ENCODE results near the gene KRT35.

DNA sequence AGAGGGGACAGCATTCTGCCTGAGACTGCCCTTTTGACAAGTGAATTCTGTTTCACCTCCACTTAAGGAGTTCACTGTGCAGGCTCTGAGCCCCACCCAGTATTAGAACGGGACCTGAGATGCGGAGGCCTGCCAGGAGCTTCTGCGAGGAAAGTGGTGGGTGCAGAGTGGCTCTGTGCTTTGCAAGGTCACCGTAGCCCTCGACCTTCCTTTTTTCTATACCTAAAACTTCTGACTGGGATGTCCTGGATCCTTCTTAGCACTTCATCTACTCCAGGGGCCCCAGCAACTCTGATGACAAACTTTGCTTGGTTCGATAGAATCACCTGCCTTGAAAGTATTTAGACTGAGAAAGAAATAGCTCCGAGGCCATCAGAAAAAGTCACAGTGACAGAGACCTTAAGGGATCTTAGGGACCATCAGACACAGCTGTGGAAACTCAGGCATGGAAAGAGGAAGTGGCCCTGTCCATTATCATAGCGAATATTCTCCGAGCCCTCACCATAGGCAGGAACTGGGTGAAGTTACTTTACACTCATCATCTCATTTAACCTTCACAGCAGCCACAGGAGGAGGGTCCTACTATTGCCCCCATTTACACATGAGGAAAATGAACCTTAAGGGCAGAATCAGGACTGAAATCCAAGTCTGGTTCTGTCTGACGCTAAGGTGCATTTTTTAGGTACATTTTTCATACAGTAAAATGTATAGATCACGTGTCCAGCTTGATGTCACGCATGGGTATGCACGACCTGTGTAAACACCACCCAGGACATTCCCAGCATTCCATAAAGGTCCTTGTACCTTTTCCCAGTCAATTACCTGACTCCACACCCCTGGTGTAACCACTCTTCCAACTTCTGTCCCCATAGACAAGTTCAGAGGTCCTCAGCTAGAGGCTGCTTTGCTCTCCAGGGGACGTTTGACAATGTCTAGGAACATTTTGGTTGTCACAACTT is 25.1 kb upstream of the KRT35 start:
- TF ChIP-seq CTCF (IDR thresholded peaks at IDR 0.05) (no peak), EP300 (IDR thresholded peaks at IDR 0.05) (no peak)
